NCI-H524 (cell line): Measurements from ENCODE around the gene RXFP2.
A peak's percentile ranks its signal among the peaks of the same experiment; 100 is the strongest.

Source experiments
- DNase-seq, 2 experiments: peaks; one replicate each; lab custom pipeline; 2025; lab: John Stamatoyannopoulos, UW

The RXFP2 gene

DNA sequence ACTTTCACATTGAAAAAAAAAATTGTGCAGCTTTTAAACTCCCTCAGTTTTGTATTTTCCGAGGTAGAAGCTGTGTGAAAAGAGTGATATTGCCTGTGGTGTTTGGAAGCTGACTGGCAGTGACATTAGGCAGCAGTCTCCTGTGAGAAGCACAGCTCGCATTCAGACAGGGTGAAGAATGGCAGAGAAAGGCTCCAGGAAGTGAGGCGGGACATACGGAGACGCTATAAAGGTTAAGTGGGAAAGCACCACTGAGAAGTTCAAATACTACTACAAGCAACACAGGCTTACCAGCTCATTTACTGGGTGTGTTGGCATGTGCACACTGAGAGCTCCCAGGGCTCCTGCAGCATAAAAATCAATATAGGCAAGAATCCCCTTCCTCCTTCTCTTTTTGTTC, 88.4 kb downstream of the RXFP2 start:
- DNase-seq, result no peak

DNA sequence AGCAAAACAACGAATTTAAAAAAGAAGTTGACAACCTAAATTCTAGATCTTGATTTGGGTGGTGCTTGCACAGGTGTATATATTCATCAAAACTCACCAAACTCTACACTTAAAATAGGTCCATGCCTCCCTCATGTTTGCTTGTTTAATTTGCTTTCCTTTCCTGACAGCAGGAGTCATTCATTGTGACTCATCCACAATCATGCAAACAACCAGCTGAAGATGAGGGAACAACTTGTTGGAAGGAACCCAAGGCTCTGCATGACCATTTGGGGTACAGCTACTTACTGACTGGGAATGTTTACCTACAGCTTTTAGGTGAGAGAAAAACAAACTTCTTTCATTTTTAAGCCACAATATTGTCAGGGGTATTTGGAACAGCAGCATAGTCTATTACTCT, 96.6 kb downstream of the RXFP2 start:
- DNase-seq, result no peak

DNA sequence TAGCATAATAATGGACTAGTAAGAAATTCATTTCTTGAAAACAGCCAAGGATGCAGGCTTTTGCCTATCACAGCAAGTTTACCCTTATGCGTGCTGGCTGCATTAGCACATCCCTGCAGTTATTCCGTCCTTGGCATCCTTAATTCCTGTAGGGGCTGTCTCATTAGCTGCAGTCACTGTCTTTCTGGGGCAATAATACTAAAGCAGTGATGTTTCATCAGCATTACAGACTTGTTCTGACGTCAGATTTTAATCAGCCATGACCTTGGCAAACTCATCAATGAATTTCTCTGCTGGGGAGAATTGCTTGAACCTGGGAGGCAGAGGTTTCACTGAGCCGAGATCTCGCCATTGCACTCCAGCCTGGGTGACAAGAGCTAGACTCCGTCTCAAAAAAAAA, 103.7 kb downstream of the RXFP2 start:
- DNase-seq, result no peak

DNA sequence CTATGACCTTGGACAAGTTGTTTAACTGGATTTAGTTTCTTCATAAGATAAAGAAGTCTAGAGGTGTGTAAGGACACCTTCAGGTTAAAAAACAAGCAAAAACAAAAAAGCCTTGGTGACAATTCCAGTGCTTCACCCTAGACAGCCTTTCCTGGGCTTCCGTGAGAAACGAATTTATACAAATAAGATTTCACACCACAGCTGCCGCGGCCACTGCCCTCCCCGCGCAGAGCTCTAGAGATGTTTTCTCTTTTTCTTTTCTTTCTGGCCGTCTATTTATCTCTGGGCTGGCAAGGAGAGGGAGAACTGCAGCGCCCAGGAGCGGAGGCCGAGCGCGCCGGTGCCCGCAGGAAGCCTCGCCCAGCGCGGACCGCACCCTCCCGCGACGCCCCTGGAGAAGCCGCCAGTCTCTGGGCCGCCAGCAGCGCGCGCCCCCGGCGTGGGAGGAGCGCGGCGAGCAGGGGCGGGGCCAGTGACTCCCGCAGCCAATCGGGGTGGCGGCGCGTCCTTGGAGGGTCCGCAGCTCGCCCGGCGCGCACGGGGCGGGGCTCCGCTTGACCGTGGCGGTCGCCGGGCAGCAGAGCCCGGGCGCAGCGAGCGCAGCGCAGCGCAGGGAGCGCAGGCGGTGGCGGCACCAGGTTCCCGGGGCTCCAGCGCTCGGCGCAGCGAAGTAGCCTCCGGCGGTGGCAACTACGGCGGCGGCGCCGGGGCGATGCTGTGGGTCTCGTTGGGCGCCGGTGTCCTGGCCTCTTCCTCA, 107.0 kb downstream of the RXFP2 start:
- peak; percentile 91 to 96 for DNase-seq

DNA sequence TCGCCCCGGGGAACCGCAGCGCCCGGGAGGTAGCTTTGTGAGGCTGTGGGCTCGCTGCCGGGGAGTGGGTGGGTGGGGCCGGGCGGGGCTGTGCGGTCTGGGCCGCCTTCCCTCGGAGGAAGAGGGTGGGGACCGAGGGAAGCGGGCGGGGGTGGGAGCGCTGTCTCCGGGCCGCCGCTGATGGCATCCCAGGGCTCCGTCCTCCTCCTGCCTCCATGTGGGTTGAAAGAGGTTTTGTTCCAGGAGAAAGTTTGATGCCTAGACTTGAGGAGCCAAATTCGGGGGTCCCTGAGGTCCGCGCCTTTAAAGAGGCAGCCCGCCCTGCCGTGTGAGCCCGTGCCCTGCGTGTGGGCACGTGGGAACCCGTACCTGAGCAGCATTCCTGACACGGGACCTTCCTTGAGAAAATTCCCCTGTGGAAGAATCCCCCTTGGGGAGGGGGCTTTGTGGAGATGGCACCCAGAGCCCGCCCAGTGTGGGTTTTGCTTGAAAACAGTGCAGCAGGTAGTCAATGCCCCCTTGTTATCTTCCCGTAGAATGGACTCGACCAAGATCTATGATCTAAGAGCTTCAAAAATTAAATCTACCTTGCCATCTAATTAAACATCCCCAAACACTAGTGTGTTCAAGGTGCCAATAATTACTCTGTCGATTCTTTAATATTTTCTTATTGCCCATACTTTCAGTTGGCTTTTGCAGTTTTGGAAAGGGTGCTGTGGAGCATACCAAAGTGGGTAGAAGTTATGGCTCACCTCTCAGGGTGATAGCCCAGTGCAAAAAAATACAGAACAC, 107.8 kb downstream of the RXFP2 start:
- peak in 1 of 2 experiments; percentile 63 for DNase-seq

DNA sequence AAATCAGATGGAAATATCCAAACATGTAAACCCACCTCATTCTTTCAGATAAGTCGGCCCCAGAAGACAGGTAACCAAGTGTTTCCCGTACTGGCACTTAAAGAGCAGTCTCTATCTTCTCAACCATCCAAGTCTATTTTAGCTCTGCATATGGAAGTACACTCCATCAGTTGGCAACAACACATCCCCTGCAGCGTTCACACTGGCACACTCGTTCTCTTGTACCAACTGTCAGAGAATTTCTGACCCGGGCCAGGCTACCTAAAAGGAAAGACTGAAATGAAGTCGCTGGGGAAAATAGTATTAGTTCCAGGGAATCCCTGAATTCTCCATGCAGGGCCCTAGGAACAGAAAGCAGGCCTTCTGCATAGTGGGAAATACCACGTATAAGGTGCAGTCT, 109.3 kb downstream of the RXFP2 start:
- DNase-seq, result no peak

GRCh38 chr13:31849206-31849605, 109.9 kb downstream of the RXFP2 start:
- DNase-seq, result peak in 1 of 2 experiments; percentile 45

DNA sequence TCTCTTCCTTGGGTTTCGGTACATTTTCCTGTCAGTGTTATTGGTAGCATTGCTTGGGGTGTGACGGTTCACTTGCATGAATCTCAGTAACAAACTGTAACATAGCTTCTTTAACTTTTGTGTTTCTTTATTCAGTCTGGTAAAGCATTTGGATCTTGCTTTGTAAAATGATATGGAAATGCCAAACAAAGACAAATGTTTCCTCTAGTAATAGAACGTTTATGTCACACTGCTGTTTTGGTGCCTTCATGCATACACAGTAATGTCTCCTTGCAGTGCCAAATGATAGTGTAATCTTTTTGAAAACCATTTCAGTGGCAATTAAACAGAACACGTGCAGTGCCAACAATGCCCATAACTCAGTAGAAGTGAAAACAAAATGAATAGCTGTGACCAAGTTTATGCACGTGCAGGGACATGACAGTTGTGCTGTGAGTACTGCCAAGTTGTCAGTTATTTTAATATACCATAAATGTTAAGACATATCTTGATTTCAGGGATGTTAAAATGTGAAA, 110.8 kb downstream of the RXFP2 start:
- DNase-seq, result no peak

- no peak for DNase-seq
These were observed 111.9 kb downstream of the RXFP2 start for GRCh38 chr13:31851216-31851615.
